ENCODE results near the gene SLC25A29.

DNA sequence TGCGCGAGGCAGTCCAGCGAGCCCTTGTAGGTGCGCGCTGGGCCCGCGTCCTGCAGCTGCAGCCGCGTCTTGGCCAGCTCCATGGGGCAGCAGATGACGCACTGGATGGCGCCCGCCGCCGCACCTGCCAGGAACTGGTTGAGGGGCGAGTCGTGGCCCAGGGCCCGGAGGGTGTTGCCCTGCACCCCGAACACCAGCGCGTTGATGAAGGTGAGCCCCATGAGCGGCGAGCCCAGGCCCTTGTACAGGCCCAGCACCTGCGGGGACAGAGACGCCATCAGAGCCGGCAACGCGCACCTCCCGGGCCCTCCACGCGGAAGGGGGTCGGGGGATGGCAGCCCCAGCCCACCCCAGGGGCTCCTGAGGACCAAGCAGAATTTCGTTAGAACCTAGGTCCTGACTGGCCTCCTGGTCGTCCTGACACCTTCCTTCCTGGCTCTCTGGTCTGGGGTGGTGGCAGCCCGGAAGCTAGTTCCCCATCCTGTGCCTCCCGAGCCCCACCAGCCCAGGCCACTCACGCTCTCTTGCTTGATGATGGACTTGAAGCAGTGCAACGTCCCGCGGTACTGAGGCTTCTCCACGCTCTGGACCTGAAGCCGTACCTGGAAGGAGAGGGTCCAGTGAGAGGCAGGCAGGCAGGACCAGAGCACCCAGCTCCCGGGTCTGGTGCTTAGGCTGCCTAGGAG is 13.3 kb downstream of the SLC25A29 start:
- TF ChIP-seq, protein P1, sequence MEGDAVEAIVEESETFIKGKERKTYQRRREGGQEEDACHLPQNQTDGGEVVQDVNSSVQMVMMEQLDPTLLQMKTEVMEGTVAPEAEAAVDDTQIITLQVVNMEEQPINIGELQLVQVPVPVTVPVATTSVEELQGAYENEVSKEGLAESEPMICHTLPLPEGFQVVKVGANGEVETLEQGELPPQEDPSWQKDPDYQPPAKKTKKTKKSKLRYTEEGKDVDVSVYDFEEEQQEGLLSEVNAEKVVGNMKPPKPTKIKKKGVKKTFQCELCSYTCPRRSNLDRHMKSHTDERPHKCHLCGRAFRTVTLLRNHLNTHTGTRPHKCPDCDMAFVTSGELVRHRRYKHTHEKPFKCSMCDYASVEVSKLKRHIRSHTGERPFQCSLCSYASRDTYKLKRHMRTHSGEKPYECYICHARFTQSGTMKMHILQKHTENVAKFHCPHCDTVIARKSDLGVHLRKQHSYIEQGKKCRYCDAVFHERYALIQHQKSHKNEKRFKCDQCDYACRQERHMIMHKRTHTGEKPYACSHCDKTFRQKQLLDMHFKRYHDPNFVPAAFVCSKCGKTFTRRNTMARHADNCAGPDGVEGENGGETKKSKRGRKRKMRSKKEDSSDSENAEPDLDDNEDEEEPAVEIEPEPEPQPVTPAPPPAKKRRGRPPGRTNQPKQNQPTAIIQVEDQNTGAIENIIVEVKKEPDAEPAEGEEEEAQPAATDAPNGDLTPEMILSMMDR (IDR thresholded peaks at IDR 0.05): no peak
- no peak for TF ChIP-seq POLR2A (IDR thresholded peaks at IDR 0.05)
- no peak for TF ChIP-seq POLR2AphosphoS5 (IDR thresholded peaks at IDR 0.05)

All from breast epithelium (tissue), 3 donors.